SHP77 (cell line): ENCODE measurements around the gene AKT3.
"Not testable (repeated sequence)": the region's sequence is repeated elsewhere in the genome, so short reads cannot be mapped to it uniquely, and the experiment has no call there.

Source experiments
- DNase-seq, 2 experiments: peaks; one replicate each; lab custom pipeline; 2025; lab: John Stamatoyannopoulos, UW

AKT3 gene

GRCh38 chr1:243597383-243597782 is 252.7 kb downstream of the AKT3 start:
- DNase-seq, result no peak

GRCh38 chr1:243596431-243597062 is 253.5 kb downstream of the AKT3 start:
- DNase-seq, result no peak

GRCh38 chr1:243595527-243596210 is 254.4 kb downstream of the AKT3 start:
- DNase-seq, result no peak

DNA sequence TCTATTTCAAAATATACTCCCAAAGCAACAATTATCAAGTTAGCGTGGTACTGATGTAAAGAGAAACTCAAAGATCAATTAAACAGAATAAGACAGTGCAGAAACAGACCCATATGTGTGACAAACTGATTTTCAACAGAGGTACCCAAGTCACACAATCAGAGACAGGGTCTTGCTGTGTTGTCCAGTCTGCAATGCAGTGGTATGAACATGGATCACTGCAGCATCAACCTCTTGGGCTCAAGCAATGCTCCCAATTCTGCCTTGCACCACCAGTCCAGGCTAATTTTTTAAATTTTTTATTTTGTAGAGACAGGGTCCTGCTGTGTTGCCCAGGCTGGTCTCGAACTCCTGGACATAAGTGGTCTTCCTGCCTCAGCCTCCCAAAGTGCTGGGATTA is 255.6 kb downstream of the AKT3 start:
- DNase-seq, result no peak

DNA sequence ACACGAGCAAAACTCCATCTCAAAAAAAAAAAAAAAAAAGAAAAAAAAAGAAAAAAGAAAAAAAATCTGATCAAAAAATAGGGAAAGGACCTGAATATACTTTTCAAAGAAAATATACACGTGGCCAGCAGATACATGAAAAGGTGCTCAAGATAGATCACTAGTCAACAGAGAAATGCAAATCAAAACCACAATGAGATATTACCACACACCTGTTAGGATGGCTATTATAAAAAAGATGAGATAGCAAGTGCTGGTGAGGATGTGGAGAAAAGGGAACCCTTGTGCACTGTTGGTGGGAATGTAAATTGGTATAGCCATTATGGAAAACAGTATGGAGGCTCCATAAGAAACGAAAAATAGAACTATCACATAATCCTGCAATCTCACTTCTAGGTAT is 260.8 kb downstream of the AKT3 start:
- not testable (repeated sequence) for DNase-seq

GRCh38 chr1:243587823-243588560 is 262.1 kb downstream of the AKT3 start:
- DNase-seq, result no peak

GRCh38 chr1:243587285-243587684 is 262.8 kb downstream of the AKT3 start:
- no peak for DNase-seq

GRCh38 chr1:243585982-243586381 is 264.1 kb downstream of the AKT3 start:
- DNase-seq, result no peak

DNA sequence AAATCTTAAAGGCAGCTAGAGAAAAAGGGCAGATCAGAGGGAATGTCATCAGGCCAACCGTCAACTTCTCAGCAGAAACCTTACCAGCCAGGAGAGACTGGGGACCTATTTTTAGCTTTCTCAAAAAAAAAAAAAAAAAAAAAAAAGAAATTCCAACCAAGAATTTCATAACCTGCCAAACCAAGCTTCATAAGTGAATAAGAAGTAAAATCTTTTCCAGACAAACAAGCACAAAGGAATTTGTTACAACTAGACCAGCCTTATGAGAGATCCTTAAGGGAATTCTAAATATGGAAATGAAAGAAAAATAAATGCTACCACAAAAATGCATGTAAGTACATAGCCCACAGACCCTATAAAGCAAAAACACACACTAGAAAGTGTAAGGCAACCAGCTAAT is 267.7 kb downstream of the AKT3 start:
- DNase-seq, result no peak

GRCh38 chr1:243580984-243581383 is 269.1 kb downstream of the AKT3 start:
- DNase-seq, result no peak

DNA sequence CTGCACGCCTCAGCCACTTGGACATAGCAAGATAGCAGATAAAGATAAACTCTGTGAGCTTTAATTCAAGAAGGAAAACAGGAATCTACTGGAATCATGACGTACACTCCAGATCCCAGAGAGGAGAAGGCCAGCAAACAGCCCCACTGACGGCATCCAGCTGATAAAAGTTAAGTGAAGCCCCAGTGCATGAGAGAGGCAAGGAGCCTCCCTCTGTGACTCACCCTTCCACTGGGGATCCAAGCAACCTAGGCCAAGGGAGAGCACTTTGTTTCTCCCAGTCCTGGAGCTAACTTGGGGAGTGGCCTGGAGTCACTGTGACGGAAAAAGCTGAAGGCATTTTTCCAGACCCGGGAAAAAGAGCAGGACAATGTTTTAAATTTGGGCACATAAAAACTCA is 270.0 kb downstream of the AKT3 start:
- DNase-seq, result no peak

- no peak for DNase-seq
These were observed 275.0 kb downstream of the AKT3 start for GRCh38 chr1:243575070-243575469.

DNA sequence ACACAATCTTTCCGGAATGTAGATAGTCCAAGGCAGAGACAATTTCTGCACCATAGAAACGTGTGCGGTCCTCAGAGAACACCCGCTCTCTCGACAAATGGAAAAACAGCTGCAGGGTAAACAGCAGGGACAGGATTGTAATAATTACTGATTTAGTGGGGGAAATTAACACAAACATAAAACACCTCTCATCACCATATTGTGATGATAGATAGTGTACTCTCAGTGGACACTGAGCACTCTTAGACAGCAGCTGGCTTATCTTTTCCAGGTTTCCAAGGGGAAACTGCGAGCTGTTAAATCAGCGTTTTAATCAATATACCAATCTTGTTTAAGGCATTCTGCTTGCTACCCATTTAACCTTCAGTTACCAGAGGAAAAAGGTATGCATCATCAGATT is 277.1 kb downstream of the AKT3 start:
- no peak for DNase-seq

DNA sequence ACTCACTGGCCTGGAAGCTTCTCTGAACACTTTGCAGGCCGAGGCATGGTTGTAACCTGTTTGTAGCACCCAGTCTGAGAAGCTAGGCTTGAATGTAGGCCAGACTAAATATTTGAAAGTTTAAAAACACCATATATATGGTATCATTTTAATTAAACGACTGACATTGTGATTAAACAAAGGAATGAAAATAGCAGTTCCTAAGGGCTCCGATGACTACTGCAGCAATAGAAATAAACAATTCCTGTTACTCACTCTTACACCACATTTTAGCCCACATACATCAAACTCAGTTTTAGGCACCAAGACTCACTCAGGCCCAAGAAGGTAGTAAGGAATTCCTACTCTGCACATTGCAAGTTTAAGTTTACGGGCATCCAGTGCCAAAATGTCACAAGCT is 281.2 kb downstream of the AKT3 start:
- no peak for DNase-seq

DNA sequence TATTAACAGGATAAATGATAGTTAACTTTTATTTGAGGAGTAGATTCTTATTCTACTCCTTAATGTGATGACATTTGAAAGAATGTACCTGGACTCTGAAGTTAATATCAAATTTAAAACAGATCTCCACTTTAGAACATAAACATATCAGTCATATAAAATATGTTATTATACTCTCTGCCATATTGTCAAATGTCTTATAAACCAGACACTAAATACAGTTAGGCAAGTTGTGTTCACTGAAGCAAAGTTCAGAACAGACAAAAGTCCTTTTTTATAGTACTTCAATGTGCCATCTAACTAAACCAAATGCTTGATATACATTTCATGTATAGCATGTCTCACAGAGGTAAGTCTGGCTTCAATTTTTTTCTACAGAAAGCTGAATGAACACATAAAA is 285.2 kb downstream of the AKT3 start:
- no peak for DNase-seq

DNA sequence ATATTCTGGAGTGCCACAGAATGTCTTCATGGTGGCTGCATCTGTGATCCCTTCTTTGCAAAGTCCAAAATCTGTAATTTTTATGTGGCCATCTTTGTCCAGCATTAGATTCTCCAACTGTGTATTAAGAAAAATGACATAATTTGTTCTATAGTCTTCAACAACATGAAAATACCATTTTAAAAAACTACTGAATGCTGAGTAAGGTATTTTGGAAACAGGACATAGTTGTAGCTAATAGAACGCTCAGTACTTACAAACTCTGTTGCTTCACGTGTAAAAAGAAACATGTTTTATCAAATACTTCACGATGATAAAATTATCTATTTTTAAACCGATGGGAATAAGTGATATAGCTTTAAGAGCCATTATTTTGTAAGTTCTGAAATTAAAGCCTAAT is 286.3 kb downstream of the AKT3 start:
- DNase-seq, result no peak

GRCh38 chr1:243562473-243562872 is 287.6 kb downstream of the AKT3 start:
- DNase-seq, result no peak

DNA sequence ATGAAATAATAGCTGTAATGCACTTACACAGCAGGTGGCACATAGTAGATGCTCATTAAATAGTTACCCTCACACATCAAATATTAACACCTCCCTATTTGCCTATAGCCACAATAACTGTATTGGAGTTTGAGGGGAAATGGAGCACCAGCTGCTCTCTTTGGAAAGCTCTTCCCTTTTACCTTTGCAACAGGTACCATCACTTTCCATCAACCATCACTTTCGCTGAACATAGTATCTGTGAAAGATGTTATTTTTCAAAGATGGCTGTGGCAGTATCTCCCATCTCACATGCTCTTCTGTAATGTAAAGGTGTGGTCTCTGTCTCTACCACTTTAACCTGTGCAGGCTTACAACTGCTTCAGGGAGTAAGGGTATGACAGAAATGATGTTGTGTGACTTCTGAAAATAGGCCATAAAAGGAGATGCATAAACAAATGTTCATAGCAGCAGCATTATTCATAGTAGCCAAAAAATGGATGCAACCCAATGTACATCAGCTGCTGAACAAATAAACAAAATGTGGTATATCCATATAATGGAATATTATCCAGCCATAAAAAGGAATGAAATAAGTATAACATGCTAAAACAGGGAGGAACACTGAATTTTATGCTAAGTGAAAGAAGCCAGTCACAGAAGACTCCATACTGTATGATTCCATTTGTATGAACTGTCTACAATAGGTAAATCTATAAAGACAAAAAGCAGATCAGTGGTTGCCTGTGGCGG is 288.3 kb downstream of the AKT3 start:
- DNase-seq, result no peak

- no peak for DNase-seq
These were observed 290.4 kb downstream of the AKT3 start for GRCh38 chr1:243559575-243560162.

GRCh38 chr1:243558576-243558975 is 291.5 kb downstream of the AKT3 start:
- no peak for DNase-seq

GRCh38 chr1:243557866-243558265 is 292.2 kb downstream of the AKT3 start:
- no peak for DNase-seq

DNA sequence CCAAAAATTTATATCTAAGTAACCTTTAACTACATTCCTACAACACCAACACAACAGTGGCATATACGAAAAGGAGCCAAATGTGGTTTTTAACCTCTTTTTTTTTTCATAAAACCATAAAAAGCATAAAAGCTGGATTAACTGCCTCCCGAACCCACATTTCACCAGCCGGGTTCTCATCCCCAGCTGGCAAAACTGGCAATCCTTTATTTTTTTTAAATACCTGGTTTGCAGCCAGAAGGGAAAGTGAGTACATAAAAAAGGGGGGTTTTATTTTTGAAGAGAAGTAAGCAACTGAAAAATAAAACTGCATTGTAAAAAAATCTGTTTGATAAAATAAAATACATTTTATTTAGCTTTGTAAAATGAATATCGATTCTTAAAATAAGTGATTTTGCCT is 295.4 kb downstream of the AKT3 start:
- no peak for DNase-seq
